ENCODE results near the gene CACNG4. TPM values are rescaled to one million over a fixed set of nuclear protein-coding genes. Genes with fewer than 3 reads are reported as not detected.

The CACNG4 gene
- total and polyA plus RNA-seq, 4 donors, result 2.3 to 9.4 (median 4.1) TPM

- peak in 1 of 3 donors; percentile 6 for DNase-seq
- Histone ChIP-seq H3K4me1 (ENCODE audit: control insufficient read depth in 5 of 5, insufficient read depth in 5 of 5, low read length in 5 of 5) (no peaks in the 10 kb centered on the region), H3K27ac (ENCODE audit: low read depth in 1 of 2, low read length in 1 of 2) (no peak overlapping the region), H3K9me3 (ENCODE audit: control insufficient read depth in 4 of 4, insufficient read depth in 3 of 4, low read length in 3 of 4) (no peaks in the 10 kb centered on the region), H3K36me3 (ENCODE audit: control insufficient read depth in 4 of 4, insufficient read depth in 4 of 4, low read length in 4 of 4) (no peaks in the 10 kb centered on the region), H3K4me3 (no peak overlapping the region), H3K9ac (ENCODE audit: insufficient read depth in 1 of 2, low read length in 2 of 2) (no peak overlapping the region), H3K27me3 (ENCODE audit: control insufficient read depth in 3 of 3, insufficient read depth in 3 of 3, low read length in 2 of 3) (no peaks in the 10 kb centered on the region)
- ATAC-seq (ENCODE audit: insufficient read depth, low FRiP score), result no peak
- 88% methylated on average over 12 of the region's 12 CpGs for WGBS, 2 donors
- TF ChIP-seq, protein P1, sequence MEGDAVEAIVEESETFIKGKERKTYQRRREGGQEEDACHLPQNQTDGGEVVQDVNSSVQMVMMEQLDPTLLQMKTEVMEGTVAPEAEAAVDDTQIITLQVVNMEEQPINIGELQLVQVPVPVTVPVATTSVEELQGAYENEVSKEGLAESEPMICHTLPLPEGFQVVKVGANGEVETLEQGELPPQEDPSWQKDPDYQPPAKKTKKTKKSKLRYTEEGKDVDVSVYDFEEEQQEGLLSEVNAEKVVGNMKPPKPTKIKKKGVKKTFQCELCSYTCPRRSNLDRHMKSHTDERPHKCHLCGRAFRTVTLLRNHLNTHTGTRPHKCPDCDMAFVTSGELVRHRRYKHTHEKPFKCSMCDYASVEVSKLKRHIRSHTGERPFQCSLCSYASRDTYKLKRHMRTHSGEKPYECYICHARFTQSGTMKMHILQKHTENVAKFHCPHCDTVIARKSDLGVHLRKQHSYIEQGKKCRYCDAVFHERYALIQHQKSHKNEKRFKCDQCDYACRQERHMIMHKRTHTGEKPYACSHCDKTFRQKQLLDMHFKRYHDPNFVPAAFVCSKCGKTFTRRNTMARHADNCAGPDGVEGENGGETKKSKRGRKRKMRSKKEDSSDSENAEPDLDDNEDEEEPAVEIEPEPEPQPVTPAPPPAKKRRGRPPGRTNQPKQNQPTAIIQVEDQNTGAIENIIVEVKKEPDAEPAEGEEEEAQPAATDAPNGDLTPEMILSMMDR (IDR thresholded peaks at IDR 0.05; ENCODE audit: control extremely low read depth, extremely low read depth), result no peak
Measured at GRCh38 chr17:67027031-67027628, 62.6 kb downstream of the CACNG4 start.

GRCh38 chr17:67030641-67031040, 66.1 kb downstream of the CACNG4 start:
- 92% methylated on average over 21 of the region's 21 CpGs for WGBS, 2 donors
- DNase-seq (no peak), ATAC-seq (ENCODE audit: insufficient read depth, low FRiP score) (no peak)
- no peaks in the 10 kb centered on the region for H3K27me3 ChIP-seq (ENCODE audit: control insufficient read depth in 3 of 3, insufficient read depth in 3 of 3, low read length in 2 of 3)
- H3K9ac ChIP-seq (ENCODE audit: insufficient read depth in 1 of 2, low read length in 2 of 2), result no peak overlapping the region
- no peaks in the 10 kb centered on the region for H3K9me3 ChIP-seq (ENCODE audit: control insufficient read depth in 4 of 4, insufficient read depth in 3 of 4, low read length in 3 of 4)
- no peaks in the 10 kb centered on the region for H3K36me3 ChIP-seq (ENCODE audit: control insufficient read depth in 4 of 4, insufficient read depth in 4 of 4, low read length in 4 of 4)
- no peaks in the 10 kb centered on the region for H3K4me1 ChIP-seq (ENCODE audit: control insufficient read depth in 5 of 5, insufficient read depth in 5 of 5, low read length in 5 of 5)
- no peak overlapping the region for H3K27ac ChIP-seq (ENCODE audit: low read depth in 1 of 2, low read length in 1 of 2)
- H3K4me3 ChIP-seq, result no peak overlapping the region
- TF ChIP-seq, protein P1 (IDR thresholded peaks at IDR 0.05; ENCODE audit: control extremely low read depth, extremely low read depth), result no peak

GRCh38 chr17:67032382-67032781, 67.9 kb downstream of the CACNG4 start:
- WGBS, 2 donors, result 94 to 96% methylated on average over 14 of the region's 14 CpGs
- ATAC-seq (ENCODE audit: insufficient read depth, low FRiP score) (no peak), DNase-seq (no peak)

More at GRCh38 chr17:67032382-67032781, 67.9 kb downstream of the CACNG4 start:
- no peaks in the 10 kb centered on the region for H3K27me3 ChIP-seq (ENCODE audit: control insufficient read depth in 3 of 3, insufficient read depth in 3 of 3, low read length in 2 of 3)
- no peak overlapping the region for H3K4me3 ChIP-seq
- TF ChIP-seq, protein P1 (IDR thresholded peaks at IDR 0.05; ENCODE audit: control extremely low read depth, extremely low read depth), result no peak
- no peaks in the 10 kb centered on the region for H3K4me1 ChIP-seq (ENCODE audit: control insufficient read depth in 5 of 5, insufficient read depth in 5 of 5, low read length in 5 of 5)
- peaks cover 0 to 2% (median 0%) of the 10 kb centered on the region in 4 donors for H3K9me3 ChIP-seq (ENCODE audit: control insufficient read depth in 4 of 4, insufficient read depth in 3 of 4, low read length in 3 of 4)
- no peak overlapping the region for H3K9ac ChIP-seq (ENCODE audit: insufficient read depth in 1 of 2, low read length in 2 of 2)
- H3K27ac ChIP-seq (ENCODE audit: low read depth in 1 of 2, low read length in 1 of 2), result no peak overlapping the region
- no peaks in the 10 kb centered on the region for H3K36me3 ChIP-seq (ENCODE audit: control insufficient read depth in 4 of 4, insufficient read depth in 4 of 4, low read length in 4 of 4)

All from lung (tissue), 12 donors.